Spleen (tissue), 7 donors: Measurements from ENCODE around the gene NTN4.

Experiments used
- POLR2A ChIP-seq, 3 donors: fragments of 450-650 bp; IDR thresholded peaks; one replicate each; pipeline ENCODE4 v1.5.1; 2017; ENCODE audit warnings: antibody characterized with exemption in 3 of 3, mild to moderate bottlenecking in 1 of 3
- POLR2AphosphoS5 ChIP-seq, 3 donors: sonication (generic); formaldehyde crosslinking; IDR thresholded peaks; one replicate each; pipeline ENCODE4 v1.5.1; 2017; ENCODE audit warnings: antibody characterized with exemption in 3 of 3
- TF ChIP-seq, protein P1 (sequence below), 11 experiments: fragments of 200-600 bp in 7 of 11; fragments of 450-650 bp in 4 of 11; sonication (generic) in 4 of 11; IDR thresholded peaks in 8 of 11; conservative IDR thresholded peaks in 3 of 11; 1 replicate in 7 of 11; 2 replicates in 4 of 11; pipeline versions ENCODE4 v1.4.0 to v1.8.0; 2016 to 2021; ENCODE audit warnings: antibody characterized with exemption in 11 of 11, inconsistent platforms in 4 of 11, mild to moderate bottlenecking in 1 of 11
- donor health status: DM: no; HTN: no; CAD: no; lungs with moderate emphysema.
- donor health status: DM: no; HTN: no; CAD: no.
- donor health status: DM: no; HTN: no; CAD: no.

DNA sequence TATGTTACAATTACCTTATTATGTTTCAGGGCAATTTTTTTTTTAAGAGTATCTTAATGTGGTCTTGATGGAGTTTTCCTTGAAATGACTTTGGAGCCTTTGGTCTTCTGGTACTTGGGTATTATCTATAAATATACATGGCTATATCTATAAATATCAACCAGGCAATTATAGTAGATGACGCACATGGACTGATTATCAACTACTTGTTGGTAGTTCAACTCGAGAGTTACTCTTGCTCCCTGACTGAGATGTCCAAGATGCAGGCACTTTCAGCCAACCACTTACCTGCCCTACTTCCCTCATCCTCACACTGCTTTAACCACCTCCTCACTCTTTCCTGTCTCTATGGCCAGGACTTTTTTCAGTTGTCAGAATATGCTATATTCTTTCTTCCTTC lies 85.4 kb downstream of the NTN4 start:
- TF ChIP-seq POLR2A (IDR thresholded peaks at IDR 0.05) (no peak), POLR2AphosphoS5 (IDR thresholded peaks at IDR 0.05) (no peak)
- TF ChIP-seq, protein P1, sequence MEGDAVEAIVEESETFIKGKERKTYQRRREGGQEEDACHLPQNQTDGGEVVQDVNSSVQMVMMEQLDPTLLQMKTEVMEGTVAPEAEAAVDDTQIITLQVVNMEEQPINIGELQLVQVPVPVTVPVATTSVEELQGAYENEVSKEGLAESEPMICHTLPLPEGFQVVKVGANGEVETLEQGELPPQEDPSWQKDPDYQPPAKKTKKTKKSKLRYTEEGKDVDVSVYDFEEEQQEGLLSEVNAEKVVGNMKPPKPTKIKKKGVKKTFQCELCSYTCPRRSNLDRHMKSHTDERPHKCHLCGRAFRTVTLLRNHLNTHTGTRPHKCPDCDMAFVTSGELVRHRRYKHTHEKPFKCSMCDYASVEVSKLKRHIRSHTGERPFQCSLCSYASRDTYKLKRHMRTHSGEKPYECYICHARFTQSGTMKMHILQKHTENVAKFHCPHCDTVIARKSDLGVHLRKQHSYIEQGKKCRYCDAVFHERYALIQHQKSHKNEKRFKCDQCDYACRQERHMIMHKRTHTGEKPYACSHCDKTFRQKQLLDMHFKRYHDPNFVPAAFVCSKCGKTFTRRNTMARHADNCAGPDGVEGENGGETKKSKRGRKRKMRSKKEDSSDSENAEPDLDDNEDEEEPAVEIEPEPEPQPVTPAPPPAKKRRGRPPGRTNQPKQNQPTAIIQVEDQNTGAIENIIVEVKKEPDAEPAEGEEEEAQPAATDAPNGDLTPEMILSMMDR (IDR thresholded peaks at IDR 0.05 in 8 of 11, conservative IDR thresholded peaks at IDR 0.05 in 3 of 11): no peak
